Neuronal stem cell (in vitro differentiated cells): ENCODE data around the gene PIP5K1A.
"Not testable (repeated sequence)": the region's sequence is repeated elsewhere in the genome, so short reads cannot be mapped to it uniquely, and the experiment has no call there.

Experiments used
- DNase-seq: peaks from one replicate; pipeline ENCODE4 v3.0.0-alpha.2; 2013; ENCODE audit warnings: low spot score
- H2AFZ ChIP-seq: one replicate; pipeline ENCODE4 v1.6.1; 2013; ENCODE audit warnings: mild to moderate bottlenecking, low read length, inconsistent platforms
- H2AK5ac ChIP-seq: 2 replicates; pipeline ENCODE4 v1.6.1; 2013; ENCODE audit warnings: low read depth, mild to moderate bottlenecking, inconsistent platforms, low read length, moderate library complexity, mixed read lengths
- H2BK120ac ChIP-seq: 2 replicates; pipeline ENCODE4 v1.6.1; 2013; ENCODE audit warnings: low read depth, mild to moderate bottlenecking, inconsistent platforms, low read length, moderate library complexity, mixed read lengths
- H2BK12ac ChIP-seq: one replicate; pipeline ENCODE4 v1.6.1; 2013; ENCODE audit warnings: low read length, inconsistent platforms
- H2BK15ac ChIP-seq: 2 replicates; pipeline ENCODE4 v1.6.1; 2013; ENCODE audit warnings: mild to moderate bottlenecking, low read length, inconsistent platforms, mixed read lengths
- H2BK5ac ChIP-seq: one replicate; pipeline ENCODE4 v1.6.1; 2013; ENCODE audit warnings: inconsistent platforms, mild to moderate bottlenecking, low read length, moderate library complexity
- H3K14ac ChIP-seq: one replicate; pipeline ENCODE4 v1.6.1; 2013; ENCODE audit warnings: low read length, inconsistent platforms
- H3K18ac ChIP-seq: 2 replicates; pipeline ENCODE4 v1.6.1; 2013; ENCODE audit warnings: low read length, inconsistent platforms
- H3K23ac ChIP-seq: 2 replicates; pipeline ENCODE4 v1.6.1; 2013; ENCODE audit warnings: low read depth, mild to moderate bottlenecking, mixed read lengths, low read length, inconsistent platforms; ENCODE audit not compliant: poor library complexity
- H3K27ac ChIP-seq: replicated peaks from 3 replicates; pipeline ENCODE4 v1.5.1; 2013; ENCODE audit warnings: low read length, inconsistent platforms
- H3K27me3 ChIP-seq, 3 experiments: 2 replicates each; pipeline ENCODE4 v1.6.1; 2013; ENCODE audit warnings: low read length in 3 of 3, mild to moderate bottlenecking in 2 of 3, inconsistent platforms in 1 of 3, low read depth in 1 of 3, mixed read lengths in 1 of 3, moderate library complexity in 1 of 3; ENCODE audit not compliant: control insufficient read depth in 3 of 3, insufficient read depth in 3 of 3
- H3K36me3 ChIP-seq, 2 donors: replicated peaks in 1 of 2; 2 replicates each; pipeline ENCODE4 v1.6.1; 2013; ENCODE audit warnings: low read length in 2 of 2; ENCODE audit not compliant: control insufficient read depth in 2 of 2, insufficient read depth in 2 of 2
- H3K4ac ChIP-seq: 2 replicates; pipeline ENCODE4 v1.6.1; 2013; ENCODE audit warnings: inconsistent platforms, mild to moderate bottlenecking, low read length, moderate library complexity
- H3K4me1 ChIP-seq, 2 donors: 1 replicate in 1 of 2; 2 replicates in 1 of 2; pipeline ENCODE4 v1.6.1; 2013; ENCODE audit warnings: low read length in 2 of 2, low read depth in 1 of 2; ENCODE audit not compliant: control insufficient read depth in 2 of 2, insufficient read depth in 1 of 2
- H3K4me2 ChIP-seq: one replicate; pipeline ENCODE4 v1.6.1; 2013; ENCODE audit warnings: mild to moderate bottlenecking, low read length, inconsistent platforms; ENCODE audit not compliant: insufficient read depth, poor library complexity, severe bottlenecking
- H3K4me3 ChIP-seq, 2 donors: 2 replicates each; pipeline ENCODE4 v1.5.1; 2013; ENCODE audit warnings: low read length in 2 of 2, mild to moderate bottlenecking in 2 of 2, inconsistent platforms in 1 of 2, moderate library complexity in 1 of 2
- H3K79me1 ChIP-seq: one replicate; pipeline ENCODE4 v1.6.1; 2013; ENCODE audit warnings: low read depth, mild to moderate bottlenecking, inconsistent platforms, low read length, moderate library complexity
- H3K9ac ChIP-seq: one replicate; pipeline ENCODE4 v1.6.1; 2013; ENCODE audit warnings: mild to moderate bottlenecking, low read depth, low read length, inconsistent platforms; ENCODE audit not compliant: poor library complexity
- H3K9me3 ChIP-seq, 2 donors: replicated peaks in 1 of 2; 2 replicates each; pipeline versions ENCODE3 to v1.6.1; 2013; ENCODE audit warnings: low read length in 2 of 2, mild to moderate bottlenecking in 2 of 2, inconsistent platforms in 1 of 2, low read depth in 1 of 2, mixed read lengths in 1 of 2, moderate library complexity in 1 of 2; ENCODE audit not compliant: control insufficient read depth in 2 of 2, insufficient read depth in 1 of 2
- H4K8ac ChIP-seq: one replicate; pipeline ENCODE4 v1.6.1; 2013; ENCODE audit warnings: low read depth, mild to moderate bottlenecking, inconsistent platforms, low read length, moderate library complexity
- H4K91ac ChIP-seq: one replicate; pipeline ENCODE4 v1.6.1; 2013; ENCODE audit warnings: low read length, low read depth, mild to moderate bottlenecking, inconsistent platforms; ENCODE audit not compliant: poor library complexity
- WGBS, 2 donors: extraction: QIAGEN DNeasy Blood & Tissue Kit; methylation state at CpG; one replicate each; pipeline ENCODE4 v1.1.7; 2013; ENCODE audit warnings: missing lambda C conversion rate in 2 of 2, mixed read lengths in 1 of 2; ENCODE audit not compliant: insufficient read length in 2 of 2, insufficient replicate concordance in 1 of 2; ENCODE audit errors: extremely low coverage in 2 of 2; 5-methylcytosine and 5-hydroxymethylcytosine counted together

Gene PIP5K1A

GRCh38 chr1:151273924-151274466 lies 75.6 kb downstream of the PIP5K1A start:
- Histone ChIP-seq H3K18ac (no peak overlapping the region), H2AK5ac (no peak overlapping the region), H4K91ac (no peak overlapping the region), H3K9ac (no peak overlapping the region), H3K79me1 (no peaks in the 10 kb centered on the region), H2BK120ac (no peak overlapping the region), H3K36me3 (peaks cover 2 to 13% of the 10 kb centered on the region in 2 donors), H3K4me2 (no peak overlapping the region), H2BK5ac (no peak overlapping the region), H2BK12ac (no peak overlapping the region), H3K4ac (no peak overlapping the region), H3K9me3 (no peaks in the 10 kb centered on the region), H3K14ac (no peak overlapping the region), H3K4me3 (no peak overlapping the region), H3K4me1 (no peaks in the 10 kb centered on the region), H2BK15ac (no peak overlapping the region), H3K23ac (no peak overlapping the region), H2AFZ (no peak overlapping the region), H3K27me3 (no peaks in the 10 kb centered on the region), H4K8ac (no peak overlapping the region), H3K27ac (no peak overlapping the region)
- no CpG with 5 or more reads among the region's 3 CpGs for WGBS, 2 donors
- no peak for DNase-seq

GRCh38 chr1:151275341-151275740 lies 77.0 kb downstream of the PIP5K1A start:
- H3K4me1 ChIP-seq, H3K36me3 ChIP-seq, DNase-seq, H3K18ac ChIP-seq, H4K91ac ChIP-seq, H3K9ac ChIP-seq, H2BK5ac ChIP-seq, H3K27me3 ChIP-seq, H2AK5ac ChIP-seq, H2BK12ac ChIP-seq, H3K4ac ChIP-seq, H3K4me2 ChIP-seq, H2BK120ac ChIP-seq, H3K23ac ChIP-seq, H3K9me3 ChIP-seq, H3K14ac ChIP-seq, H3K4me3 ChIP-seq, H2AFZ ChIP-seq, H2BK15ac ChIP-seq, H3K79me1 ChIP-seq, H4K8ac ChIP-seq, H3K27ac ChIP-seq: not testable (repeated sequence)
- whole genome bisulfite sequencing, 2 donors, result no CpG with 5 or more reads among the region's 5 CpGs

GRCh38 chr1:151277249-151277648 lies 78.9 kb downstream of the PIP5K1A start:
- no peak overlapping the region for H4K8ac ChIP-seq
- H3K4me1 ChIP-seq, result no peaks in the 10 kb centered on the region
- no peak overlapping the region for H3K4ac ChIP-seq
- no peaks in the 10 kb centered on the region for H3K36me3 ChIP-seq
- no peak overlapping the region for H2BK5ac ChIP-seq
- H2BK120ac ChIP-seq, result no peak overlapping the region
- no CpG with 5 or more reads among the region's 2 CpGs for WGBS, 2 donors
- no peak overlapping the region for H4K91ac ChIP-seq
- H3K27ac ChIP-seq, result no peak overlapping the region
- H3K18ac ChIP-seq, result no peak overlapping the region
- no peaks in the 10 kb centered on the region for H3K9me3 ChIP-seq
- no peak overlapping the region for H3K23ac ChIP-seq
- H3K4me3 ChIP-seq, result no peak overlapping the region
- H3K14ac ChIP-seq, result no peak overlapping the region
- no peak overlapping the region for H2BK15ac ChIP-seq
- H2BK12ac ChIP-seq, result no peak overlapping the region
- no peak overlapping the region for H3K9ac ChIP-seq
- DNase-seq, result no peak
- no peak overlapping the region for H2AFZ ChIP-seq
- no peaks in the 10 kb centered on the region for H3K27me3 ChIP-seq
- no peaks in the 10 kb centered on the region for H3K79me1 ChIP-seq
- no peak overlapping the region for H3K4me2 ChIP-seq
- H2AK5ac ChIP-seq, result no peak overlapping the region

DNA sequence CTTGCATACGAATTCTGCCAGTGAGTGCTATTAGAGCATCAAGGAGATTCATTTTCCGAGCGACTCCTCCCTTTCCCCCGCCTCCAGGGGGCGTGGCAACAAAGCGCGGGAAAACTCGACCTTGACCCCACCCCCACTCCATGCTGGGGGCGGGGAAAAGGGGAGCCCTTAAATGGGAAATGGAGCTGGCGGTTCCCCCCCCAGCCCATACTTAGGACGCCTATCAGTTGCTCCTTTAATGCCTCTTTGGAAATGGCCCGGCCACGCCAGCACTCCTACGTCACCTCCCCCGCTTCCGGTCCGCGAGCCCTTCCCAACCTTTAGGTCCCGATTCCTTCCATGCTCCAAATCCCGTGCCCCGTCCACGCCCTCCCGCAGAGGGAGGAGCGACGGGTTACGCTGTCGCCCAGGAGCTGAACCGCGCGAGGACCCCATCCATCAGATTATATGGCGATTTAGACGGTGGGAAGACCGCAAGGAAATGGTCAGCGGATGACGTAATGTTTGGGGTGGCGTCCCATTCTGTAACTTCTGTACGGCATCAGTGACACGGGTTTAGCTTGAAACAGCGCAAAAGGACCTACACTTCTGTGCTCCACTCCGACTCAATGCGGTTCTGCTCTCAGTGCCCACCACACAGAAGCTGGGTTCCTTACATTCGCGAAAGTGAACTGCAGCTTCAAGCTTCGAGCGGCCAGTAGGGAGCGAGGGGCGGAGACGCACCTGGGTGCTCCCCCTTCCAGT lies 83.0 kb downstream of the PIP5K1A start:
- Histone ChIP-seq H3K4me1 (peaks cover 2 to 8% of the 10 kb centered on the region in 2 donors), H2BK15ac (peak overlapping the region; percentile 40), H3K14ac (no peak overlapping the region), H2BK5ac (peak overlapping the region; percentile 54), H3K27me3 (no peaks in the 10 kb centered on the region), H3K27ac (peak overlapping the region; percentile 97), H2AK5ac (peak overlapping the region; percentile 3), H3K79me1 (peaks cover 9% of the 10 kb centered on the region), H3K36me3 (peaks cover 6 to 19% of the 10 kb centered on the region in 2 donors), H3K18ac (peak overlapping the region; percentile 99), H2AFZ (peak overlapping the region; percentile 92), H2BK12ac (peak overlapping the region; percentile 81), H4K91ac (no peak overlapping the region), H3K9me3 (no peaks in the 10 kb centered on the region), H3K23ac (peak overlapping the region; percentile 95), H3K9ac (peak overlapping the region; percentile 96), H2BK120ac (no peak overlapping the region), H3K4me2 (peak overlapping the region; percentile 81), H3K4me3 (peak overlapping the region; percentile 76 to 98), H3K4ac (peak overlapping the region; percentile 78), H4K8ac (no peak overlapping the region)
- peak; percentile 96 for DNase-seq
- WGBS, 2 donors, result no CpG with 5 or more reads among the region's 48 CpGs
